ENCODE results near the gene RGL4.

The RGL4 gene

DNA sequence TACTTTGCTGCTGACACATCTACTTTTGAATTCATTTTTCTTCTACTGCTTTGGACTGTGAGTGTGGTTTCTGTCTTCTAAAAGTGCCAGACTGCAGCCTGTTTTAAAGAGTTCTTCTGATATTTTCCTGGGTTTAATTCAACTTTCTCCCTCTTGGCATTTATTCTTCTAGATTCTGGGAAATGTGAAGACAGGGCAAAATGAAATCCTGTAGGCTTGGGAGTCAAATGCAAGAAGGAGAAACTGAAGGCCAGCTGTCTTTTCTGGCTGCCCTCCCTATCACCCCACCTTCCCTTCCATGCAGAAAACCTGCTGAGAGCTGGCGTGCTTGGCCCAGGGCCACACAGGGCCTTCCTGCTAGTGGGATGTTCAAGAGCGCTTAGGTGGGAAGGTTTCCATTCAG, 52.5 kb downstream of the RGL4 start:
- no peak for DNase-seq (ENCODE audit: low spot score)

DNA sequence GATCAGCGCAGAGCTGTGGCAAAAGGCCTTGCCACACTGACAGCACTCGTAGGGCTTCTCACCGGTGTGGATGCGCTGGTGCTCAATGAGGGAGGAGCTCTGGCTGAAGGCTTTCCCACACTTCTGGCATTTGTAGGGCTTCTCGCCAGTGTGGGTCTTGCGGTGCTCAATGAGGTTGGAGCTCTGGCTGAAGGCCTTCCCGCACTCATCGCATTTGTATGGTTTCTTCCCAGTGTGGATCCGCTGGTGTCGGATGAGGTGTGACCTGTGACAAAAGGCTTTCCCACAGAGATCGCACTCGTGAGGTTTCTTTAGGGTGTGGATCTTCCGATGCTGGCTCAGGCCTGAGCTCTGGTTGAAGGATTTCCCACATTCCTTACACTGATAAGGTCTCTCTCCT, 53.2 kb downstream of the RGL4 start:
- DNase-seq (ENCODE audit: low spot score): no peak

GRCh38 chr22:23744485-23744884, 53.7 kb downstream of the RGL4 start:
- no peak for DNase-seq (ENCODE audit: low spot score)

GRCh38 chr22:23745791-23746190, 55.0 kb downstream of the RGL4 start:
- DNase-seq (ENCODE audit: low spot score): no peak
